Measurements from ENCODE around the gene PITX1.

Gene PITX1

GRCh38 chr5:135027697-135028615 lies 6.1 kb downstream of the PITX1 start:
- DNase-seq = no peak

DNA sequence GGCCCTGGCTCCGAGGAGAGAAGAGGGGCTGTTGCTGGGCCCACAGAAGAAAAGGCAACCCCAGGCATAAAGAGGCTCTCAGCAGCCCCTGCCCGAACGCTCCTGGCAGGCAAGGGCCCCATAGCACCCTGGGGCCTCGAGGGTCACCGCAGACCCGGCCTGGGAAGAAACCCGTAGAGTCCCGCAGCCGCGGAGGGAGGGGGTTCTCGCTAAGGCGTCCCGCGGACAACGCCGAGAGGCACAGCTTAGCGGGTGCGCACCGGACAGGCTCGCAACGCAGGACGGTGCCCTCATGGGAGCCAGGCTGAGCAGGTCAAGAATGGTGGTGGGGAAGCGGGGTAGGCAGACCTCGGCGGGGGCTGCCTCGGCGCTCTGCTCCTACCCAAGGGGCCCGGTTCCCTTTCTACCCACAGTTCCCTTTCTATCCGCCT lies 6.7 kb downstream of the PITX1 start:
- DNase-seq = no peak

- DNase-seq = no peak
Observed at GRCh38 chr5:135026645-135027265, 7.3 kb downstream of the PITX1 start.

GRCh38 chr5:135025730-135026644 lies 8.0 kb downstream of the PITX1 start:
- DNase-seq = no peak

DNA sequence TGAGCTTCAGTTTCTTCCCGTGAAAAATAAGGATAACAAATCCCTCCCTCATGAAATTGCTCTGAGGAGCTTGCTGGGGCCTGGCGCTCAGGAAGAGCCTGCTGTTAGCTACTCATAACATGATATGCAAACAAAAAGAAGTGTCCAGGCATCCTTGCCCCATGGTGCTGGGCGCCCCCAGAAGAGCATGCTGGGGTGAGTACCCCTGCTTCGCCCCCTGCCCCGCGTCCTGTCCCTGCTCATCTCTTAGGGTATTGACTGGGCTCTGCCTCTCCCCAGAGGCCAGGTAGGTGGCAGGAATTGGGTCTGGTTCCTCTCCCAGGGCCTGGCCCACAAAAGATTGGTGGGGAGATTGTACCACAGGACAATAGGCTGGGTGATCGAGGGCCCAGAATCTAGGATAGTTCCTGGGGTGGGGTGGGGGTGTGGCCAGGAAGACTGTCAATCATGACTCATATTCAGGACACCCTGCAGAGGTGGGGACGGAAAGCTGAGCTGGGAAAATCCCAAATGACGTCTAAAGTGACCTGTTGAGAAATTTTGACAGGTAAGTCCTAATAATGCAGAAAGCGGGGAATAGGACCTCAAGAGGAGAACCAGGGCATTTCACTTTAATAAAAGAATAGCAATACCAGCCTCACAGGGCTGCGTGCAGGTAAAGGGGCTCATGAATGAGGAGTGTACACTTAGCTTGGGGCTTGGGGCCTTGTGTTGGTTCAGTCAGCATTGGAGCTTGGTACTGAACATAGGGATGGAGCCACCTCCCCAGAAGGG lies 8.9 kb downstream of the PITX1 start:
- DNase-seq = no peak

DNA sequence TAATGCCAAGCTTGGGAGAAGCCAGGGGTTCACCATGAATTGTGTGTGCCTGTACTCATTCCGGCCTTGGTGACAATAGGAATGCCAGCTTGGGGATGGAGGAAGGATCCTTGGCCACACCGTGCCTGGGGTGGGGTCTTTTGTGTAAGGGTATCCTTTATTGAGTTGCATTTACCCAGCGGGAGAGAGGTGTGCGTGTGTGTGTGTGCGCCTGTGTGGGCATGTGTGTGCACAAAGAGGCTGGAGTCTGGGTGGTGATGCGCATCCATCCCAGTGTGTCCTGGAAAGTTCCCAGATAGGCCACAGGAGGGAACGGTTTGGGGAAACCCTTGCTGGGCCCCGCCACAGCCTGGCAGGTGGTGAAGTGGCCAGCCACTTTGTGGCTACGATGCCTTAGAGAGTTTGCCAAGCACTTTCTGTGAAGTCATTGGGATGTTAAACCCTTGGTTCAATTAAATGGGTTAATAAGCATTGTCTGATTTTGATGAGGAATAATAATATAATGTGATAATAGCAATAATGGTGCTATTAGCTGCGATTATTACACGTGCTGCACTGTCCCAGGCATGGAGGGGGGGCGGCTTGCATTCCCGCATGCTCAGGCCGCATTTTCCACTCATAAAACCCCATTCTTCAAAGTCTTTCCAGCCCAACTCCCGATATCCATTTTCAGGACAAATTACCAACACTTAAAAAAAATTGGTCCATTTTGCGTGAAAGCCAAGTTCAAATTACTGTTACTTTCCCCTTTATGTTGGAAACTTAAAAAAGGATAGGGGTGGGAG lies 13.7 kb downstream of the PITX1 start:
- no peak for DNase-seq

DNA sequence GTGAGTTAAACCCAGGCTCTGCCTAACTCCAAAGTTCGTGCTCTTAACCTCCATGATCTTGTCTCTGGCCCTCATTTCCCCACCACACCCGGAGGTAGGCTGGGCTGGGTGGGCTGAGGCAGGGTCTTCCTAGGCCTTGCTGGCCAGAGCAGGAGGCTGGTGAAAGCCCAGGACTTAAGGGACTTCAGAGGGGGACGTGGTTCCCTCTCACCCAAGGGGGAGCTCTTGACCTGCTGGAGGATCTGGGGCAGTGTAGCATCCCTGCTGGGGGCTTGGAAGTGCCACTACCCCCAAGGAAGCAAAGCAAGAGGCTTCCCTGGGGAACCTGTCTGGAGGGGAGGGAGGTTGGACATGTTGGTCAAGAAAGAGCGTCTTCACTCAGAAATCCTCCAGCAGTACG lies 14.7 kb downstream of the PITX1 start:
- DNase-seq = no peak

DNA sequence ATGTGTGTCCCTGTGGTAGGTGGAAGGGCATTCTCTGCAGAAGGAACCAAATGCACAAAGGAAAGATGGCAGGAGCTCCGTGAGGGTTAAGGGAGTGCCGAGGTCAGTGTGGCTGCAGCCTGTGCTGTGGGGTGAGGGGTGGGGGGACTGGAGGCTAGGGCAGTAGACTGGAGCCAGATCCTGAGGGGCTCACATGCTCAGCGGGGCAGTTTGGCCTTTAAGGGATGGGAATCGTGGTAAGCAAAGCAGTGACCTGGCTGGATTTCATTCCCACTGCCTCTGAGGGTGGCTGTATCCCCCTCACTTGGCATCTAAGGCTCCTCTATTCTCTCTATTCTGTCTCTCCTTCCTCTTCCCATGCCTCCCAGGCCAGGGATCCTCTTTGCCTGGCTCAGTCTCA lies 15.6 kb downstream of the PITX1 start:
- DNase-seq = no peak

DNA sequence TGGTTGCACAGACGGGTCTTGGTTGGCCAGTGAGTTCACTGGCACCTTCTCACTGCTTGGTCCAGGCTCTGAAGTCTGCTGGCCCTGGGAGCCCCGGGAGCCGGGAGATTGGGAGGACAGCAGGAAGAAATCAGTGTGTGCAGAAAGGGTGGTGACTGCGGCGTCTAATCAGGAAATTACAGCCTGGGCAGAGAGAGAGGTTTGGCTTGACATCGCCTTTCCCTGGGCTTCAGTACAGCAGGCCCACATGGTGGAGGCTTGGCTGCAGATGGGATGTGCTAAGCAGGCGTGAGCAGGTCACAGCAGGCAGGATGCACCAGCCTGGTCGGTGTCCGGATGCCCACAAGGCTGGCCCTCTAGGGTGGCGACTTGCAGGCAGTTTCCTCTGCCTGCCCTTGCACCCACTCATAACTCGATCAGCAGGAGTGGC lies 17.2 kb downstream of the PITX1 start:
- no peak for DNase-seq

GRCh38 chr5:135015942-135016341 lies 18.1 kb downstream of the PITX1 start:
- no peak for DNase-seq

GRCh38 chr5:135013947-135014570 lies 20.0 kb downstream of the PITX1 start:
- DNase-seq = no peak

- DNase-seq = no peak
Observed at GRCh38 chr5:135013445-135013844, 20.6 kb downstream of the PITX1 start.

- DNase-seq = no peak
Observed at GRCh38 chr5:135012951-135013391, 21.1 kb downstream of the PITX1 start.

GRCh38 chr5:135012033-135012588 lies 21.9 kb downstream of the PITX1 start:
- DNase-seq = no peak

DNA sequence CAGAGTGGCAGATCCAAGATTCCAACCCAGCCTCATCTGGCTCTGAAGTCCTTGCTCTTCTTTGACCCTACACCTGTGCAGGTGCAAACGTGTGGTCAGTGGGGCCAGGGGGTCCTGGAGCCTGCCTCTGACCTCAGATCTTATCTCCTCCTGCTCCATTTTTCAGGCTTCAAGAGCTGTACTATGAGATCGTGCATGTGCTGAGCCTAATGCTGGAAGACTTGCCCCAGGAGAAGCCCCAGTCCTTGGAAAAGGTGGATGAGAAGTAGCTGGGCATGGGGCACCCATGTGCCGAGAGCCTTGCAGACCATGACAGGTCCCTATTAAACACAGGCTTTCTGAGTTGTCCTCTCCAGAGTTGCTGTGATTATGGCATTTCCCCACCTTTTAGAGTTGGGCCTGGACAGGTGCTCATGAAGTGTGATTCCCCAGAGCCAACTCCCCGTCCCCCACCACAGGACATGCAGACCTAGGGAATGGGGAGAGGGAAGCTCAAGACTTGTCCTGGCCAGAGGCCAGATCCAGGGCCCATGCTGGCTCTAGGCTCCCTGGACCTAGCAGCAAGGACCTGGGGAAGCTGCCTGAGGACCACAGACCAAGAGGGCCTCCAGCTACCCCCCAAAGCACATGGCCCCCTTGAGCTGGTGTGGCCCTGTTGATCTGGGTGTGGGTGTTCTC lies 22.5 kb downstream of the PITX1 start:
- DNase-seq = no peak

- no peak for DNase-seq
Observed at GRCh38 chr5:135010502-135011354, 23.3 kb downstream of the PITX1 start.

GRCh38 chr5:135009736-135010501 lies 24.1 kb downstream of the PITX1 start:
- no peak for DNase-seq
